GM23338 (cell line): ENCODE results near the gene DHRS7C. TPM values are rescaled to one million over a fixed set of nuclear protein-coding genes. Genes with fewer than 3 reads are reported as not detected.

ENCODE experiments used
- ATAC-seq: fragments of 200-7000 bp; cut with Tn5 transposase; 3 replicates; pipeline ENCODE4 v1.9.1; 2020
- DNase-seq: peaks from one replicate; pipeline ENCODE4 v3.0.0-alpha.2; 2015; ENCODE audit warnings: low spot score
- H2AFZ ChIP-seq: fragments of 200-600 bp; sonication (generic); 2 replicates; pipeline ENCODE4 v1.8.0; 2016; ENCODE audit warnings: antibody characterized with exemption, mild to moderate bottlenecking, moderate library complexity
- H3F3A ChIP-seq: fragments of 200-600 bp; sonication (generic); replicated peaks from 2 replicates; pipeline ENCODE4 v1.8.0; 2017; ENCODE audit warnings: antibody characterized with exemption, mixed run types, low read depth
- H3K27ac ChIP-seq: fragments of 200-600 bp; sonication (generic); 2 replicates; pipeline ENCODE4 v1.6.1; 2016; ENCODE audit warnings: low read depth
- H3K27me3 ChIP-seq: fragments of 200-600 bp; sonication (generic); 2 replicates; pipeline ENCODE4 v1.8.0; 2016; ENCODE audit warnings: mild to moderate bottlenecking, mixed run types, moderate library complexity; ENCODE audit not compliant: insufficient read depth
- H3K36me3 ChIP-seq: fragments of 200-600 bp; sonication (generic); 2 replicates; pipeline ENCODE4 v1.8.0; 2016; ENCODE audit warnings: mild to moderate bottlenecking; ENCODE audit not compliant: insufficient read depth
- H3K4me1 ChIP-seq: fragments of 200-600 bp; sonication (generic); 2 replicates; pipeline ENCODE4 v1.8.0; 2016; ENCODE audit warnings: mild to moderate bottlenecking, moderate library complexity; ENCODE audit not compliant: insufficient read depth
- H3K4me2 ChIP-seq: fragments of 200-600 bp; sonication (generic); 2 replicates; pipeline ENCODE4 v1.7.1; 2017; ENCODE audit warnings: mixed run types
- H3K4me3 ChIP-seq: fragments of 200-600 bp; sonication (generic); 2 replicates; pipeline ENCODE4 v1.6.1; 2016; ENCODE audit warnings: mixed run types
- H3K79me2 ChIP-seq: fragments of 200-600 bp; sonication (generic); replicated peaks from 2 replicates; pipeline ENCODE4 v1.8.0; 2017; ENCODE audit warnings: mild to moderate bottlenecking; ENCODE audit not compliant: insufficient read depth
- H3K9me2 ChIP-seq: fragments of 200-600 bp; sonication (generic); 2 replicates; pipeline ENCODE4 v1.8.0; 2017; ENCODE audit not compliant: insufficient read depth
- H4K20me1 ChIP-seq: fragments of 200-600 bp; sonication (generic); replicated peaks from 2 replicates; pipeline ENCODE4 v1.8.0; 2017; ENCODE audit warnings: mild to moderate bottlenecking; ENCODE audit not compliant: insufficient read depth
- H3K27ac Mint-ChIP-seq: 2 replicates; pipeline ENCODE4 v1.8.0; 2020; ENCODE audit warnings: inconsistent platforms, mild to moderate bottlenecking, moderate library complexity, mixed read lengths
- H3K27me3 Mint-ChIP-seq: 3 replicates; pipeline ENCODE4 v1.8.0; 2022; ENCODE audit warnings: low read depth, mild to moderate bottlenecking, moderate library complexity, mixed read lengths, inconsistent platforms; ENCODE audit not compliant: insufficient read depth, poor library complexity
- H3K36me3 Mint-ChIP-seq: 3 replicates; pipeline ENCODE4 v1.8.0; 2021; ENCODE audit warnings: low read depth, mild to moderate bottlenecking, inconsistent platforms, moderate library complexity, mixed read lengths
- H3K4me1 Mint-ChIP-seq: 3 replicates; pipeline ENCODE4 v1.8.0; 2020; ENCODE audit warnings: mild to moderate bottlenecking, inconsistent platforms, mixed read lengths
- H3K4me3 Mint-ChIP-seq: 3 replicates; pipeline ENCODE4 v1.8.0; 2021; ENCODE audit warnings: moderate library complexity, mild to moderate bottlenecking, inconsistent platforms, mixed read lengths
- H3K9me3 Mint-ChIP-seq: 3 replicates; pipeline ENCODE4 v1.8.0; 2020; ENCODE audit warnings: moderate library complexity, mild to moderate bottlenecking, inconsistent platforms, mixed read lengths
- CREB1 ChIP-seq: fragments of 250-450 bp; sonication (Bioruptor Pico); IDR thresholded peaks from 2 replicates; pipeline ENCODE4 v1.5.0; 2020; ENCODE audit warnings: low read depth, mild to moderate bottlenecking, moderate library complexity
- CTCF ChIP-seq, 2 experiments: fragments of 200-600 bp in 1 of 2; sonication (generic) in 1 of 2; conservative IDR thresholded peaks; 2 replicates each; pipeline versions ENCODE4 v1.5.1 to v1.6.1; 2016 to 2017; ENCODE audit warnings: antibody characterized with exemption in 2 of 2, low read depth in 2 of 2, mild to moderate bottlenecking in 2 of 2, moderate library complexity in 1 of 2
- EZH2 ChIP-seq: fragments of 200-600 bp; sonication (generic); IDR thresholded peaks from one replicate; pipeline ENCODE4 v1.8.0; 2017; ENCODE audit warnings: antibody characterized with exemption, mild to moderate bottlenecking, low read depth; ENCODE audit not compliant: unreplicated experiment
- EZH2phosphoT487 ChIP-seq: fragments of 200-600 bp; sonication (generic); IDR thresholded peaks from one replicate; pipeline ENCODE4 v1.8.1; 2018; ENCODE audit warnings: antibody characterized with exemption; ENCODE audit not compliant: unreplicated experiment
- JUNB ChIP-seq: IDR thresholded peaks from one replicate; pipeline ENCODE4 v1.6.1; 2016; ENCODE audit warnings: antibody characterized with exemption; ENCODE audit not compliant: unreplicated experiment
- NANOG ChIP-seq: IDR thresholded peaks from 2 replicates; pipeline ENCODE4 v1.6.1; 2016; ENCODE audit warnings: antibody characterized with exemption, borderline replicate concordance
- POLR2AphosphoS5 ChIP-seq: IDR thresholded peaks from 2 replicates; pipeline ENCODE4 v1.6.1; 2016; ENCODE audit warnings: antibody characterized with exemption, low read depth
- STAT1 ChIP-seq: IDR thresholded peaks from one replicate; pipeline ENCODE4 v1.6.1; 2016; ENCODE audit warnings: antibody characterized with exemption; ENCODE audit not compliant: unreplicated experiment
- ZNF114 ChIP-seq: fragments of 250-450 bp; sonication (Bioruptor Pico); IDR thresholded peaks from 2 replicates; pipeline ENCODE4 v1.5.0; 2020; ENCODE audit warnings: mild to moderate bottlenecking, moderate library complexity
- ZNF331 ChIP-seq: fragments of 250-450 bp; sonication (Bioruptor Pico); IDR thresholded peaks from 2 replicates; pipeline ENCODE4 v1.5.0; 2020; ENCODE audit warnings: low read depth, mild to moderate bottlenecking, moderate library complexity
- ZNF462 ChIP-seq: fragments of 250-450 bp; sonication (Bioruptor Pico); IDR thresholded peaks from 2 replicates; pipeline ENCODE4 v1.5.0; 2020; ENCODE audit warnings: mild to moderate bottlenecking, moderate library complexity
- polyA plus RNA-seq: library from polyadenylated mRNA; unstranded; fragments of >200 nt; fragmentation: Nextera tagmentation; extraction: Ambion mirVana; gene quantifications from 2 replicates; pipeline ENCODE4 v1.2.1, GENCODE V29; 2016
- total RNA-seq: library from RNA; depleted of rRNA; stranded (reverse); fragments of >200 nt; shearing (Covaris generic); gene quantifications from 2 replicates; pipeline ENCODE4 v1.2.3, GENCODE V29; 2014
- TF ChIP-seq, protein P1 (sequence below): IDR thresholded peaks from one replicate; pipeline ENCODE4 v1.6.1; 2018; ENCODE audit warnings: antibody characterized with exemption; ENCODE audit not compliant: unreplicated experiment
- TF ChIP-seq, protein P2 (sequence below): IDR thresholded peaks from 2 replicates; pipeline ENCODE4 v1.6.1; 2016; ENCODE audit warnings: antibody characterized with exemption

Gene DHRS7C
- total and polyA plus RNA-seq, 2 experiments from 2014 or later: not detected

GRCh38 chr17:9728005-9728404 is 63.4 kb downstream of the DHRS7C start:
- Histone ChIP-seq H3F3A (no peaks in the 10 kb centered on the region), H2AFZ (no peak overlapping the region), H3K79me2 (no peaks in the 10 kb centered on the region), H3K4me2 (no peak overlapping the region), H4K20me1 (no peaks in the 10 kb centered on the region), H3K27me3 (no peaks in the 10 kb centered on the region), H3K4me1 (no peaks in the 10 kb centered on the region), H3K27ac (no peak overlapping the region), H3K9me2 (no peaks in the 10 kb centered on the region), H3K36me3 (no peaks in the 10 kb centered on the region), H3K4me3 (no peak overlapping the region)
- Mint-ChIP-seq H3K36me3 (peaks cover 11% of the 10 kb centered on the region), H3K4me3 (no peak overlapping the region), H3K9me3 (peaks cover 17% of the 10 kb centered on the region), H3K27ac (no peak overlapping the region), H3K4me1 (0 out of 3 replicates have a peak, but pooled peaks cover 3% of the 10 kb centered on the region), H3K27me3 (peaks cover 9% of the 10 kb centered on the region)
- TF ChIP-seq CTCF (conservative IDR thresholded peaks at IDR 0.05; ENCODE audit: low read depth in 2 of 2): no peak
- TF ChIP-seq JUNB: no peak
- TF ChIP-seq, protein P1, sequence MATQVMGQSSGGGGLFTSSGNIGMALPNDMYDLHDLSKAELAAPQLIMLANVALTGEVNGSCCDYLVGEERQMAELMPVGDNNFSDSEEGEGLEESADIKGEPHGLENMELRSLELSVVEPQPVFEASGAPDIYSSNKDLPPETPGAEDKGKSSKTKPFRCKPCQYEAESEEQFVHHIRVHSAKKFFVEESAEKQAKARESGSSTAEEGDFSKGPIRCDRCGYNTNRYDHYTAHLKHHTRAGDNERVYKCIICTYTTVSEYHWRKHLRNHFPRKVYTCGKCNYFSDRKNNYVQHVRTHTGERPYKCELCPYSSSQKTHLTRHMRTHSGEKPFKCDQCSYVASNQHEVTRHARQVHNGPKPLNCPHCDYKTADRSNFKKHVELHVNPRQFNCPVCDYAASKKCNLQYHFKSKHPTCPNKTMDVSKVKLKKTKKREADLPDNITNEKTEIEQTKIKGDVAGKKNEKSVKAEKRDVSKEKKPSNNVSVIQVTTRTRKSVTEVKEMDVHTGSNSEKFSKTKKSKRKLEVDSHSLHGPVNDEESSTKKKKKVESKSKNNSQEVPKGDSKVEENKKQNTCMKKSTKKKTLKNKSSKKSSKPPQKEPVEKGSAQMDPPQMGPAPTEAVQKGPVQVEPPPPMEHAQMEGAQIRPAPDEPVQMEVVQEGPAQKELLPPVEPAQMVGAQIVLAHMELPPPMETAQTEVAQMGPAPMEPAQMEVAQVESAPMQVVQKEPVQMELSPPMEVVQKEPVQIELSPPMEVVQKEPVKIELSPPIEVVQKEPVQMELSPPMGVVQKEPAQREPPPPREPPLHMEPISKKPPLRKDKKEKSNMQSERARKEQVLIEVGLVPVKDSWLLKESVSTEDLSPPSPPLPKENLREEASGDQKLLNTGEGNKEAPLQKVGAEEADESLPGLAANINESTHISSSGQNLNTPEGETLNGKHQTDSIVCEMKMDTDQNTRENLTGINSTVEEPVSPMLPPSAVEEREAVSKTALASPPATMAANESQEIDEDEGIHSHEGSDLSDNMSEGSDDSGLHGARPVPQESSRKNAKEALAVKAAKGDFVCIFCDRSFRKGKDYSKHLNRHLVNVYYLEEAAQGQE: no peak
- no peak for TF ChIP-seq POLR2AphosphoS5
- TF ChIP-seq NANOG: no peak
- TF ChIP-seq CREB1: no peak
- TF ChIP-seq EZH2: no peak
- TF ChIP-seq, protein P2, sequence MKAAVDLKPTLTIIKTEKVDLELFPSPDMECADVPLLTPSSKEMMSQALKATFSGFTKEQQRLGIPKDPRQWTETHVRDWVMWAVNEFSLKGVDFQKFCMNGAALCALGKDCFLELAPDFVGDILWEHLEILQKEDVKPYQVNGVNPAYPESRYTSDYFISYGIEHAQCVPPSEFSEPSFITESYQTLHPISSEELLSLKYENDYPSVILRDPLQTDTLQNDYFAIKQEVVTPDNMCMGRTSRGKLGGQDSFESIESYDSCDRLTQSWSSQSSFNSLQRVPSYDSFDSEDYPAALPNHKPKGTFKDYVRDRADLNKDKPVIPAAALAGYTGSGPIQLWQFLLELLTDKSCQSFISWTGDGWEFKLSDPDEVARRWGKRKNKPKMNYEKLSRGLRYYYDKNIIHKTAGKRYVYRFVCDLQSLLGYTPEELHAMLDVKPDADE: no peak
- TF ChIP-seq EZH2phosphoT487: no peak
- no peak for TF ChIP-seq ZNF114
- TF ChIP-seq STAT1: no peak
- no peak for TF ChIP-seq ZNF331 (CRISPR knock-in tag)
- TF ChIP-seq ZNF462 (CRISPR knock-in tag): no peak
- ATAC-seq (no peak), DNase-seq (no peak)
